Caco-2 (cell line): ENCODE measurements around the gene PVALB. TPM values are rescaled to one million over a fixed set of nuclear protein-coding genes. Genes with fewer than 3 reads are reported as not detected.

Experiments
- BruUV-seq: library from RNA; stranded (reverse); fragments of 400-500 nt; replicated peaks from 2 replicates; lab custom pipeline; 2021; lab: Mats Ljungman, UMichigan
- CTCF ChIA-PET: fragments of 300-600 bp; sonication (Branson Sonifier 250); formaldehyde crosslinking; loops from one replicate; lab custom pipeline; 2022; ENCODE audit warnings: antibody characterized with exemption; lab: Charles Lee
- POLR2A ChIA-PET: fragments of 300-600 bp; sonication (Branson Sonifier 250); formaldehyde crosslinking; loops from one replicate; lab custom pipeline; 2022; ENCODE audit warnings: antibody characterized with exemption; lab: Charles Lee
- DNase-seq, 2 experiments: peaks; one replicate each; pipeline versions ENCODE4 v3.0.0 to v3.0.0-alpha.2; 2020 to 2022
- H3K27me3 ChIP-seq: replicated peaks from 2 replicates; pipeline ENCODE4 v1.6.0; 2011; ENCODE audit warnings: low read length; ENCODE audit not compliant: control insufficient read depth, insufficient read depth
- H3K36me3 ChIP-seq: 2 replicates; pipeline ENCODE4 v1.5.1; 2011; ENCODE audit warnings: low read length; ENCODE audit not compliant: control insufficient read depth, insufficient read depth
- H3K4me1 ChIP-seq: fragments of 250-450 bp; sonication (Bioruptor Pico); 2 replicates; pipeline ENCODE4 v1.5.1; 2020; ENCODE audit warnings: mild to moderate bottlenecking
- H3K4me3 ChIP-seq: 2 replicates; pipeline ENCODE4 v1.5.1; 2011; ENCODE audit warnings: low read depth, mild to moderate bottlenecking, control low read depth, low read length
- H3K9me3 ChIP-seq: fragments of 250-450 bp; sonication (Bioruptor Pico); 2 replicates; pipeline ENCODE4 v1.5.1; 2020; ENCODE audit warnings: mild to moderate bottlenecking, moderate library complexity
- H3K27ac Mint-ChIP-seq: one replicate; pipeline ENCODE4 v1.8.0; 2022; ENCODE audit warnings: mixed read lengths; ENCODE audit not compliant: unreplicated experiment
- H3K27me3 Mint-ChIP-seq: one replicate; pipeline ENCODE4 v1.8.0; 2022; ENCODE audit warnings: mixed read lengths; ENCODE audit not compliant: insufficient read depth, unreplicated experiment
- H3K36me3 Mint-ChIP-seq: one replicate; pipeline ENCODE4 v1.8.0; 2022; ENCODE audit warnings: mild to moderate bottlenecking, mixed read lengths; ENCODE audit not compliant: insufficient read depth, unreplicated experiment
- H3K4me1 Mint-ChIP-seq: one replicate; pipeline ENCODE4 v1.8.0; 2022; ENCODE audit warnings: low read depth, mixed read lengths; ENCODE audit not compliant: unreplicated experiment
- H3K4me3 Mint-ChIP-seq: one replicate; pipeline ENCODE4 v1.8.0; 2022; ENCODE audit warnings: mild to moderate bottlenecking, moderate library complexity, mixed read lengths; ENCODE audit not compliant: unreplicated experiment
- H3K9me3 Mint-ChIP-seq: one replicate; pipeline ENCODE4 v1.8.0; 2022; ENCODE audit warnings: mixed read lengths; ENCODE audit not compliant: unreplicated experiment
- CTCF ChIP-seq, 2 experiments: fragments of 200-600 bp in 1 of 2; IDR thresholded peaks; 1 replicate in 1 of 2; 2 replicates in 1 of 2; pipeline versions ENCODE4 v1.5.1 to v1.8.0; 2011 to 2022; ENCODE audit warnings: antibody characterized with exemption in 1 of 2, control low read depth in 1 of 2, inconsistent platforms in 1 of 2, low read depth in 1 of 2, low read length in 1 of 2, mild to moderate bottlenecking in 1 of 2, moderate library complexity in 1 of 2; ENCODE audit not compliant: insufficient read depth in 1 of 2, severe bottlenecking in 1 of 2, unreplicated experiment in 1 of 2
- intact Hi-C: fragments of 100-400 bp; cut with micrococcal nuclease; formaldehyde crosslinking; loops from one replicate; pipeline ENCODE4 v1.10.0; 2022; ENCODE audit not compliant: unreplicated experiment
- total RNA-seq: library from RNA; stranded (reverse); gene quantifications from 2 replicates; pipeline ENCODE4 v1.2.3, GENCODE V29; 2022

The PVALB gene
- total RNA-seq, 1 experiment from 2014 or later = not detected

GRCh38 chr22:36808721-36809344, 8.0 kb downstream of the PVALB start:
- no TSS peak for BruUV-seq
- H3K36me3 Mint-ChIP-seq = no peaks in the 10 kb centered on the region
- intact Hi-C loops = no loop called here
- Histone ChIP-seq H3K4me1 (no peaks in the 10 kb centered on the region), H3K36me3 (no peaks in the 10 kb centered on the region), H3K27me3 (no peaks in the 10 kb centered on the region; the same call in none of the 2 replicates), H3K9me3 (no peaks in the 10 kb centered on the region), H3K4me3 (no peak overlapping the region)
- no peak for TF ChIP-seq CTCF (IDR thresholded peaks at IDR 0.05; ENCODE audit: insufficient read depth in 1 of 2, low read depth in 1 of 2, low read length in 1 of 2, severe bottlenecking in 1 of 2, unreplicated experiment in 1 of 2)
- H3K4me3 Mint-ChIP-seq = no peak overlapping the region
- POLR2A ChIA-PET = no interaction called here
- H3K9me3 Mint-ChIP-seq = no peaks in the 10 kb centered on the region
- H3K27ac Mint-ChIP-seq = no peak overlapping the region
- no peak for DNase-seq
- no peaks in the 10 kb centered on the region for H3K4me1 Mint-ChIP-seq
- peaks cover 17% of the 10 kb centered on the region for H3K27me3 Mint-ChIP-seq
- CTCF ChIA-PET = no interaction called here

- H3K9me3 ChIP-seq = no peaks in the 10 kb centered on the region
- no peak for TF ChIP-seq CTCF (IDR thresholded peaks at IDR 0.05; ENCODE audit: insufficient read depth in 1 of 2, low read depth in 1 of 2, low read length in 1 of 2, severe bottlenecking in 1 of 2, unreplicated experiment in 1 of 2)
- no peak overlapping the region for H3K4me3 ChIP-seq
- DNase-seq = no peak
- no TSS peak for BruUV-seq
- Mint-ChIP-seq H3K9me3 (no peaks in the 10 kb centered on the region), H3K27me3 (peaks cover 8% of the 10 kb centered on the region), H3K4me1 (no peaks in the 10 kb centered on the region), H3K27ac (no peak overlapping the region), H3K36me3 (no peaks in the 10 kb centered on the region), H3K4me3 (no peak overlapping the region)
- H3K36me3 ChIP-seq = no peaks in the 10 kb centered on the region
- intact Hi-C loops = no loop called here
- no peaks in the 10 kb centered on the region for H3K4me1 ChIP-seq
- CTCF ChIA-PET = no interaction called here
- POLR2A ChIA-PET = no interaction called here
- H3K27me3 ChIP-seq = no peaks in the 10 kb centered on the region; the same call in none of the 2 replicates
Measured at GRCh38 chr22:36807627-36808026, 9.2 kb downstream of the PVALB start.

GRCh38 chr22:36806835-36807234, 10.0 kb downstream of the PVALB start:
- no peak overlapping the region for H3K4me3 Mint-ChIP-seq

More at GRCh38 chr22:36806835-36807234, 10.0 kb downstream of the PVALB start:
- Histone ChIP-seq H3K9me3 (no peaks in the 10 kb centered on the region), H3K36me3 (no peaks in the 10 kb centered on the region), H3K4me3 (no peak overlapping the region), H3K27me3 (no peaks in the 10 kb centered on the region; the same call in none of the 2 replicates), H3K4me1 (no peaks in the 10 kb centered on the region)
- Mint-ChIP-seq H3K27me3 (peaks cover 7% of the 10 kb centered on the region), H3K4me1 (no peaks in the 10 kb centered on the region), H3K36me3 (no peaks in the 10 kb centered on the region), H3K27ac (no peak overlapping the region), H3K9me3 (no peaks in the 10 kb centered on the region)
- ChIA-PET CTCF (interaction anchor here (1.1 kb wide), 1 partner anchor 9 kb away, joined by 3 read pairs; no protein-coding TSS in a partner anchor), POLR2A (no interaction called here)
- TF ChIP-seq CTCF (IDR thresholded peaks at IDR 0.05; ENCODE audit: insufficient read depth in 1 of 2, low read depth in 1 of 2, low read length in 1 of 2, severe bottlenecking in 1 of 2, unreplicated experiment in 1 of 2) = no peak
- DNase-seq = no peak
- BruUV-seq = no TSS peak
- intact Hi-C loops = no loop called here
